ENCODE measurements around the gene ISM1. TPM values are rescaled to one million over a fixed set of nuclear protein-coding genes. Genes with fewer than 3 reads are reported as not detected.

Gene ISM1
- total RNA-seq, 2 donors from 2014 or later = 0.24 to 1.1 TPM

DNA sequence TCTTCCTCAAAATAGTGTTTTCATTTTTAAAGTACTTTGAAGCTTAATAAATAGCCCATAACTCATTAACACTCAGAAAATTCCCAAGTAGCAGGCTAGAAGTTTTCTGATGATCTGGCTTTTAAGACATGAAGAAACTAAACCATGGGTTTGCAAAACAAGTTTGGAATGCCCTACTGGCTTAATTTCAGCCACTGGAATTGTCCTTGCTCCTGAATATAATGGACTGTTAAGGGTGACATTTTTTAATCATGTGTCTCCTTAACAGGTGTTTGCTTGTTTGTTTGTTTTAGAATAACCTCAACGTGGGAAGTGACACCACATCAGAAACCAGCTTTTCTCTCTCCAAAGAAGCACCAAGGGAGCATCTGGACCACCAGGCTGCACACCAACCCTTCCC is 49.1 kb downstream of the ISM1 start:
- no peaks in the 10 kb centered on the region for H3K4me1 ChIP-seq (ENCODE audit: control insufficient read depth, insufficient read depth, low read length)
- peaks cover 15% of the 10 kb centered on the region for H3K4me1 Mint-ChIP-seq
- no peaks in the 10 kb centered on the region for H3K27me3 ChIP-seq (ENCODE audit: control insufficient read depth, insufficient read depth, low read length, poor library complexity, severe bottlenecking)
- H3K27me3 Mint-ChIP-seq (ENCODE audit: insufficient read depth) = peaks cover 3% of the 10 kb centered on the region
- H3K9me3 ChIP-seq (ENCODE audit: control insufficient read depth, low read length) = no peaks in the 10 kb centered on the region
- H3K36me3 Mint-ChIP-seq (ENCODE audit: low read depth) = no peaks in the 10 kb centered on the region
- no peak overlapping the region for H3K27ac Mint-ChIP-seq
- no peaks in the 10 kb centered on the region for H3K36me3 ChIP-seq (ENCODE audit: control insufficient read depth, insufficient read depth, low read length)
- H3K9me3 Mint-ChIP-seq = no peaks in the 10 kb centered on the region
- WGBS, 2 experiments (ENCODE audit: insufficient coverage in 1 of 2, insufficient read length in 1 of 2) = 69 to 83% methylated on average over 1 of the region's 1 CpG
- TF ChIP-seq, protein P1, sequence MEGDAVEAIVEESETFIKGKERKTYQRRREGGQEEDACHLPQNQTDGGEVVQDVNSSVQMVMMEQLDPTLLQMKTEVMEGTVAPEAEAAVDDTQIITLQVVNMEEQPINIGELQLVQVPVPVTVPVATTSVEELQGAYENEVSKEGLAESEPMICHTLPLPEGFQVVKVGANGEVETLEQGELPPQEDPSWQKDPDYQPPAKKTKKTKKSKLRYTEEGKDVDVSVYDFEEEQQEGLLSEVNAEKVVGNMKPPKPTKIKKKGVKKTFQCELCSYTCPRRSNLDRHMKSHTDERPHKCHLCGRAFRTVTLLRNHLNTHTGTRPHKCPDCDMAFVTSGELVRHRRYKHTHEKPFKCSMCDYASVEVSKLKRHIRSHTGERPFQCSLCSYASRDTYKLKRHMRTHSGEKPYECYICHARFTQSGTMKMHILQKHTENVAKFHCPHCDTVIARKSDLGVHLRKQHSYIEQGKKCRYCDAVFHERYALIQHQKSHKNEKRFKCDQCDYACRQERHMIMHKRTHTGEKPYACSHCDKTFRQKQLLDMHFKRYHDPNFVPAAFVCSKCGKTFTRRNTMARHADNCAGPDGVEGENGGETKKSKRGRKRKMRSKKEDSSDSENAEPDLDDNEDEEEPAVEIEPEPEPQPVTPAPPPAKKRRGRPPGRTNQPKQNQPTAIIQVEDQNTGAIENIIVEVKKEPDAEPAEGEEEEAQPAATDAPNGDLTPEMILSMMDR (conservative IDR thresholded peaks at IDR 0.05) = no peak
- H3K9ac ChIP-seq (ENCODE audit: extremely low read depth, low read length, poor library complexity, severe bottlenecking) = no peak overlapping the region
- H3K27ac ChIP-seq (ENCODE audit: low read depth, low read length) = no peak overlapping the region
- no peak overlapping the region for H3K4me3 Mint-ChIP-seq
- DNase-seq = no peak
- H3K4me3 ChIP-seq (ENCODE audit: low read length) = no peak overlapping the region

DNA sequence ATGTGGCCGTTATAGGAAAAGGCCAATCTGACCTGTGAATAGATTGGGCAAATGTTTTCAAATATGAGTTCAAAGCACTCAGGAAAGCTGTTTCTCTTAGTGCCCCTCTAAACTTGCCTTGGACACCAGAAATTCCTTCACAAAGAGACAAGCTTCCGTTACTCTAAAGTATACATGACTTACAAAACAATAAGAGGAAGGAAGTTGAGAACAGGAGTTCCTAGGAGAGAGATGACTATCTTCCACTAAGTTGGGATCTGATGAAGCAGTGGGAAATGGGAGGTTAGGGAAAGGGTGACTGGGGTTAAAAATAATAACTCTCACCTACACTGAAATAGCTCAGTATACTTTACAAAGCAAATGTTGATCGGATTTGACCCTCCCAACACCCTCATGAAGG is 50.0 kb downstream of the ISM1 start:
- TF ChIP-seq, protein P1 (conservative IDR thresholded peaks at IDR 0.05) = no peak
- Histone ChIP-seq H3K4me3 (ENCODE audit: low read length) (no peak overlapping the region), H3K4me1 (ENCODE audit: control insufficient read depth, insufficient read depth, low read length) (no peaks in the 10 kb centered on the region), H3K9me3 (ENCODE audit: control insufficient read depth, low read length) (no peaks in the 10 kb centered on the region), H3K27ac (ENCODE audit: low read depth, low read length) (no peak overlapping the region), H3K9ac (ENCODE audit: extremely low read depth, low read length, poor library complexity, severe bottlenecking) (no peak overlapping the region), H3K27me3 (ENCODE audit: control insufficient read depth, insufficient read depth, low read length, poor library complexity, severe bottlenecking) (no peaks in the 10 kb centered on the region), H3K36me3 (ENCODE audit: control insufficient read depth, insufficient read depth, low read length) (no peaks in the 10 kb centered on the region)
- WGBS, 2 experiments (ENCODE audit: insufficient coverage in 1 of 2, insufficient read length in 1 of 2) = 84 to 86% methylated on average over 1 to 3 of the region's 3 CpGs
- no peak overlapping the region for H3K4me3 Mint-ChIP-seq
- no peak overlapping the region for H3K27ac Mint-ChIP-seq
- peaks cover 3% of the 10 kb centered on the region for H3K27me3 Mint-ChIP-seq (ENCODE audit: insufficient read depth)
- no peaks in the 10 kb centered on the region for H3K9me3 Mint-ChIP-seq
- no peaks in the 10 kb centered on the region for H3K36me3 Mint-ChIP-seq (ENCODE audit: low read depth)
- H3K4me1 Mint-ChIP-seq = peaks cover 15% of the 10 kb centered on the region
- no peak for DNase-seq

DNA sequence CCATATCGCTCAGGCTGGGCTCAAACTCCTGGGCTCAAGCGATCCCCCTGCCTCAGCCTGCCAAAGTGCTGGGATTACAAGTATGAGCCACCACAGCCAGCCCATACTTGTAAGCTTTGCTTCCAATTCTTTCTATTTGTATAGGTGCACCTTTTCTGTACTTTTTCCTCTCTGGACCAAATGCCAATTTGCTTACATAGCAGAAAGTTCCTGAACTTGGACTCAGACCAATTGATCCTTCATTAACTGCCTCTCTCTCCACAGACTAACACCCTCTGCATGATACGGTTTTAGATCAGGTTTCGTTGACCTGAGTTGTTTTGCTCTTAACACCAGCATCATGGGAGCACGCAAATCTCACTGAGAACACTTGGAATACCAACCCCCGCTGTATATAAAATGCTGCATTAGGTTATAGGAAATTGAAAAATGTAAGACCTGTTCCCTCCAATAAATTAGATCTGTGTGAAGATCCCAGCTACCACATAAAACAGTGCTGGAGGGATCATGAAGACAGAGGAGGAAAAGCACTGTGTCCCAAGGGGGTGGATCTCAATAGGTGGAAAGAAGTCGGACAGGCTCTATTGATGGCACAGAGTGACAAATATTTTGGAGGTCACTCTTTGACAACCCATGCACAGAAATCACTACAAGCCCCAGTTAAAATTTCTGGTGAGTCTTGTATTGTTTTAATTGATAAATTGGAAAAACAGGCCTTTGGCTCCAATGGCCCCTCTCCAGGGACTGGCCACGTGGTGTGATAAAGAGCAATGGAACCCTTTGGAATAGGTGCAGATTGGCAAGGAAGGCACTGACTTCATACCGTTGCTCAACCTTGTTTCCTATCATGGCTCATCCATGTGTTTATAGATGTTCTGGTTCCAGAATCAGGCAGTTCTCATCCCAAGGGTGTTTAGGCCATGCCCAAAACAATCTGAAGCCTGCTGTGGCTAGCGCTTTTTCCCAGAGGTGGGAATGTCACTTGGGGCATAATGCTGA is 51.2 kb downstream of the ISM1 start:
- TF ChIP-seq, protein P1 (conservative IDR thresholded peaks at IDR 0.05) = no peak
- Histone ChIP-seq H3K27ac (ENCODE audit: low read depth, low read length) (no peak overlapping the region), H3K4me1 (ENCODE audit: control insufficient read depth, insufficient read depth, low read length) (no peaks in the 10 kb centered on the region), H3K4me3 (ENCODE audit: low read length) (no peak overlapping the region), H3K9ac (ENCODE audit: extremely low read depth, low read length, poor library complexity, severe bottlenecking) (no peak overlapping the region), H3K9me3 (ENCODE audit: control insufficient read depth, low read length) (no peaks in the 10 kb centered on the region), H3K36me3 (ENCODE audit: control insufficient read depth, insufficient read depth, low read length) (no peaks in the 10 kb centered on the region), H3K27me3 (ENCODE audit: control insufficient read depth, insufficient read depth, low read length, poor library complexity, severe bottlenecking) (no peaks in the 10 kb centered on the region)
- Mint-ChIP-seq H3K4me3 (no peak overlapping the region), H3K36me3 (ENCODE audit: low read depth) (no peaks in the 10 kb centered on the region), H3K27ac (no peak overlapping the region), H3K27me3 (ENCODE audit: insufficient read depth) (peaks cover 3% of the 10 kb centered on the region), H3K9me3 (no peaks in the 10 kb centered on the region), H3K4me1 (peaks cover 23% of the 10 kb centered on the region)
- 95 to 97% methylated on average over 8 to 10 of the region's 10 CpGs for WGBS, 2 experiments (ENCODE audit: insufficient coverage in 1 of 2, insufficient read length in 1 of 2)
- no peak for DNase-seq
